Stimulated activated CD4-positive, alpha-beta T cell treated with anti-CD3 and anti-CD28 coated beads, TNF-alpha, amount 100 ng/mL, for 4 hours (primary cell): Measurements from ENCODE around the gene SLC9A1.

ENCODE experiments used
- DNase-seq, 3 experiments: peaks; one replicate each; pipeline ENCODE4 v3.0.0-alpha.2; 2020; ENCODE audit warnings: low read depth in 3 of 3

The SLC9A1 gene

DNA sequence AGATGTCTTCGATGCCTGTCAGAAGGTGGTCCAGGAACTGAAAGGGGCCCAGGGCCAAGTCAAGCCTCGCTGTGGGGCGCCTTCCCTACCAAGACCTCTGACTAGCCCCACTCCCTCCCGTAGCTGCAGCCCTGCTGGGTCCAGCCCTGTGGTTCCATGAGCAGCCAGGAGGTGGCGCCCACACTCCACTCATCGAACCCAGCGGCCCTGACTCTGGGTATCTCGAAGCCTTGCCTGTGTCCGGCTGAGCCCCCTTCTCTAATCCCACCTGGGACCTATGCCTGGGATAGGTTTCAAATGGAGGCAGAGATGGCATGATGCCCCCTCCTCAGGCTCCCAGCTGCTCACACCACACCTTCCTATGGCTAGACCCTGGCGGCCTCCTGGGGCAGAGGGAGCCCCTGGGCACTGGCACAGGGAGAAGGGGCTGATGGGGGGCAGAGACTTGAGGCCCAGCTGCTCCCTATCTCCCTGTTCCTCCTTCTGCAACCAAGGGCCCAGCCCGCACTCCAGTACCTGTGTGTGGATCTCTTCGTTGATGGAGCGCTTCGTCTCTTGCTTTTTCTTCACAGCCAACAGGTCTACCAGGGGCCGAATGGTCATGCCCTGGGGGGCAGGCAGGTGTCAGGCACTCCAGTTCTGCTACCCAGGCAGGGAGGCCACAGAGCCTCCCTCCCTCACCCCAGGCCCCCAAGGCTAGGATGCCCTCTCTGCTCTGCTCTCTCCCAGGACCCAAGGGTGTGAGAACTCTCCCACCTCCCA is 52.0 kb downstream of the SLC9A1 start:
- peak; percentile 59 to 67 (median 63) for DNase-seq

DNA sequence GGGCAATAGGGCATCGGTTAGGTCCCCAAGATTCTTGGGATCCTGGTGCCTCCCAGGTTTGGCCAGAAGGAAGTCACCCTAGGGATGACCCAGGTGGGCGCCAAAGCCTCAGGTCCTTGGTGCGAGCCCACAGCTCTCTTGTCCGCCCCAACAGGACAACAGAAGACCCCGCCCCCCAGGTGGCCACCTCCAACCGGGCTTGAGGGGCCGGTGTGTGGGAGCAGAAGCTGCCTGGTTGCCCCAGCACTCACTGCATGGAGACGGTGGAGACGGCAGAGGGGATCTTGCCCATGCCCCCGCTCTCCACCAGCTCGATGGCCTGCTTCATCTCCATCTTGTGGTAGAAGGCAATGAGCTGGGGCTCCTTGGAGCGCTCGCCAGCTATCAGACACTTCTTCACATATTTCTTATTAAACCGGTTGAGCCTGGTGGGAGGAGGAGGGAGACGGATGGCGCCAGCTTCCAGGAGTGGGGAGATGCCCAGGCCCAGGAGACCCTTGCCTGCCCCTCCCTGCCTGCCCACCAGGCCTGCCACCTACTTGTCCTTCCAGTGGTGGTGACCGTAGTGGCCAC is 52.7 kb downstream of the SLC9A1 start:
- DNase-seq: no peak

DNA sequence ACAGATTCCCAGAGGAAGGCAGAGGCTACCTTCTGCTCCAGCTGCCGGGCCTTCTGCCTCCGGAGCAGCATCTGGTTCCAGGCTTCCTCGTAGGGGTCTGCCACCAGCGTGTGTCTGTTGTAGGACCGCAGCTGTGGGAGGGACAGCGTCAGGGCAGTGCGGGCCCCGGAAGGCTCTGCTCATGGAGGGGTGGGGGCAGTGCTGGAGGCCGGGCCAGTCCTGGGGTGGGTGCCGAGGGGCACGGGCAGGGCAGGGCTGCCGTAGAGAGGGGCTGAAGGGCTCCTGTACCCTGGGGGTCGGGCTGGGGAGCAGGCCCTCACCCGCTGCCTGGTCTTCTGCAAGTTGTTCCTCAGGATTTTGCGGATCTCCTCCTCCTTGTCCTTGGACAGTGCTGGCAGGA is 53.2 kb downstream of the SLC9A1 start:
- no peak for DNase-seq

DNA sequence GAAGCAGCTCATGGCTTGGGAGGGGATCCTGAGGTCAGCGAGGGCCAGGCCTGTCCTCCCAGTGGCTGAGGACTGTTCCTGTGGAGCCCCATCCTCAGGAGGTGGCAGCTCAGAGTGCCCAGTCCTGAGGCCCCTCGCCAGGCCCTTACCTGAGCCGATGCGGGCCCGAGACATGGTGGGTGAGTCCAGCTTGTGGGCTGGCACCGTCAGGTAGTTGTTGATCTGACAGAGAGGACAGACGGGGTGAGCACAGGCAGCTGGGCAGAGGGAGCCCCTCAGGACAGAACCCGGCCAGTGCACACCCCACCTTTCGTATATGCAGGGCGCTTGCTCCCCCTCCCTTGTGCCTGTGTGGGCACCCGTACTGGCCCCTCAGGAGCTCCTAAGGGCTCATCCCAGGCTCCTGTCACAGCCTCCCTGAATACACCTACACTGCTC is 53.9 kb downstream of the SLC9A1 start:
- no peak for DNase-seq

DNA sequence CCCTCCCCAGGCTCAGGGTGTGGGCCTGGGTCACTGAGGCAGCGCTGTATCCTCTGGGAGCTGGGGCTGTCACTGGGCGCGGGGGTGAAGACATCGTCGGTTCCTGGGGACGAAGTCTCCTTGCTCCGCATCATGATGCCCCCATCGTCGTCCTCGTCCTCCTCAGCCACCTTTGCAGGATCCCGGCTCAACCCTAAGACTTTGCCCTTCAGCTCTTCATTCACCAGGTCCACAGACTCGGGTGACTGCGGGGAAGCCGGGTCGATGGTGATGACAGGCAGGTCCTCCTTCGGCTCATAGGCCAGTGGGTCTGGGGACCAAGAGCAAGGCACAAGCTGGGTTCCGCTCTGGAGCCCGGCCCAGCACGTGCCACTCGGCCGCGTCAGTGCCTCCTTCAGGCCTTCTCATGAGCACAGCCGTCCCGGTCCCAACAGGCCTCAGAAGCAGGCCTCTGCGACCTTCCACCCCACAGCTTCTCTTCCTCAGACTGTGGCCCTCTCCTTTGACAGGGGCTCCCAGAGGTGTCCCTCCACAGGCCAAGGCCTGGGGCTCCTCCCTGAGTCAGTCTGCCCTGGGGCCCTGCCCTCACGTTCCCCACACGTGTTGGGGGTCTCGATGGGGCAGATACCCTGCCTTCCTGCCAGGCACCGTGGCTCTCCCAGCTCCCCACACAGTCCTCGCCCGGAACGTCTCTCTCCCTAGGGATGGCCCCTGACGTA is 54.4 kb downstream of the SLC9A1 start:
- DNase-seq: no peak

DNA sequence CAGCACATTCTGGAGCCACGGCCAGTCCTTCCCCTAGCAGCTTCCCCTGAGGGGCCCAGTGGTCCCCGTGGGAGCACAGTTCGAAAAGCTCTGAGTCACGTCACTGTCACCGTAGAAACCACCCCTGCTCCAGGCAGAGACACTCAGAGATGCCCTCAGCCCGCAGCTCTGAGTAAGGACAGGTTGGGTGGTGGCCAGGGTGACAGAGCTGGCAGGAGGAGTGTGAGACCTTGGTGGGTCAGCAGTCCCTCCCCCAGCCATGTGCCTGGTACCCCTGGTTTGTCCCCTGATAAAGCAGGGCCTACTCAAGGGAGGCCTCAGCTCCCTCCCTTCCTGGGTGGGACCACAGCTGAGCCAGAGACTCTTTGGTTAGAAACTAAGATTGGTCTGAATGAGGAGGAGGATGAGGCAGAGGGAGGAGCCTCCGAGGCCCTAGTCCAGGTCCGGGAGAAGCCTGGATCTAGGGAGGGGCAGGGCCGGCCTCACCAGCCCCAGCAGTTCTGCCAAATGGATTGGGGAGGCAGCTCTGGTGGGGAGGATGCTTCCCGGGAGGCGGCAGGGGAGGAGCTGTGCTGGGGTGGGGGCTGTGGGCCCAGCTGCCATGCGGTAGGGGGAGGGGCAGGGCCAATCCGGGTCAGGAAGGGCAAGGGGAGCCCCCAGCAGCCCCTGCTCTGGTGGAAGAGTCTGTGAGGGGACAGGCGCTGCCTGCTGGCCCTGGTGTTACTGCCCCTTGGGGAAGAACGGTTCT is 55.2 kb downstream of the SLC9A1 start:
- no peak for DNase-seq

DNA sequence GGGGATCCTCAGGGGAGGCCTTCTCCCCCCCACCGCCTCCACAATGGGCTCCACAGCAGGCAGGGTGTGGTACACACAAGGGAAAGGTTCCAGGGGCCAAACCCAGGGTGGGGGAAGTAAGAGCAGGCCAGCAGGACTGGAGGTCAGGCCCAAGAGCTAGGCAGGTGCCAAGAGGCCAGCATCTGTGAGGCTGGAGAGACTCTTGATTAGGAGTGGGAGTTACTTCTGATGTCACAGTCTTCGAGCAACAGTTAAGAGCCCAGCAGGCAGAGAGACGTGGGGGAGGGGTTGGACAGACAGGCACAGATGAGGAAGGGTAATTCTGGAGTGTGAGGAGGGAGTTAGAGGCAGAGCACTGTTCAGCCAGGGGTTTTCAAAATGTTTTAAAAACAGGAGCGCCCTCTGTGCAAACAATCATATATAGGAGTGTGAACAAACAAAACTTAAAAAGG is 55.8 kb downstream of the SLC9A1 start:
- DNase-seq: no peak

DNA sequence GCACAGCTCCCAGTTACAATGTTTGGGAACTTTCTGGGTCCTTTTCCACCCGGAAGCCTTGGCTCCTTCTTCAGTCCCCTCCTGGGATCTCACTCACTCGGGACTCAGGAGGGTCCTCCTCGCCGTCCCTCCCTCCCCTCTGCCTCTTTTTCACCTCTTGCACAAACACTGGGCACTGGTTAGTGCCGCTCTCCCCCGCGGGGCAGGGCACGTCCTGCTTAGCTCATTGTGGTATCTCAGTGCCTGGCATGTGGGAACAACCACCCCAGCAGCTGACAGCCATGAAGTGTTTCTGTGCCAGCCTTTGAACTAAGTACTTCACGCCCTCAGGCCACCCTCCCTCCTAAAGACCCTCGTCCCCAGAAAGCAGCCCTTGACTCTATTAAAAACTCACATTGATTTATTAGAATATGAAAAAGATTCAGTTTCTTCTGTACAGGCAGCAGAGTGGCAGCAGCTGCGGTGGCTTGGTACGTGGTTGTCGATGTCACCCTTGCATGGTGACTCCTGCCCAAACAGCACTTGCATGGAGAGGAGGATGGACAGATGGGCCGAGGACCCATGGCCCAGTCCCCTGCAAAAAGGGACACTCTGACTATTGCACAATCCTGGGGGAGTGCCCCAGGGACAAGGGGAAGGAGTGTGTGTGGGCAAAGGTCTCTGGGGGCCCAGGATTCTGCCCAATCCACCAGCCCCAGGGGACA is 56.3 kb downstream of the SLC9A1 start:
- no peak for DNase-seq

DNA sequence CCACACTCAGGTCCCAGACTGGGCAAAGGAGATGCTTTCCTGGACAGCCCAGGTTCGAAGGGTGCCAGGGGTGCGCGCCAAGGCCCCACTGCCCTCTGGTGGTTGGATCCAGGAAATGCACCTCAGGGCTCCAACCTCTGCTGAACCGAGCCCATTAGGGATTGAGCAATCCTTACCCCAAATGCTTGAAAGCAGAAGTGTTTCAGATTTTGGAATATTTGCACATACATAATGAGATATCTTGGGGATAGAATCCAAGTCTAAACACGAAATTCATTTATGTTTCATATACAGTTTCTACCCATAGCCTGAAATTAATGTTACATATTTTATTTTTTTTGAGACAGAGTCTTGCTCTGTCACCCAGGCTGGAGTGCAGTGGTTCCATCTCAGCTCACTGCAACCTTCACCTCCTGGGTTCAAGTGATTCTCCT is 57.4 kb downstream of the SLC9A1 start:
- peak; percentile 48 to 63 (median 51) for DNase-seq

DNA sequence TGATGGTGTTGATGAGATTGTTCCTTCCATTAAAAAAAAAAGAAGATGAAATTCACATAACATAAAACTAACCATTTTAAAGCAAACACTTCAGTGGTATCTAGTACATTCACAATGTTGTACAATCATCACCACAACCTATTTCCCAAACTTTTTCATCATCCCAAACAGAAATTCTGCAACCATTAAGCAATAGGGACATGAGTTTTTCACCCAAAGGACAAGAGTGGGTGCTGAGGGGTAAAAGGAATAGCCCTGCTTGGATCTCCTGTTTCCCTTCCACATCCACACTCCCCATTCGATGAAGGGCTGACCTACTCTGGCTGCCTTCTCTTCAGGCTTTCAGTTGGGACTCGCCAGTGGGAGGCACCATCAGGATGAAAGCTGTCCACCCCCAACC is 59.3 kb downstream of the SLC9A1 start:
- no peak for DNase-seq

DNA sequence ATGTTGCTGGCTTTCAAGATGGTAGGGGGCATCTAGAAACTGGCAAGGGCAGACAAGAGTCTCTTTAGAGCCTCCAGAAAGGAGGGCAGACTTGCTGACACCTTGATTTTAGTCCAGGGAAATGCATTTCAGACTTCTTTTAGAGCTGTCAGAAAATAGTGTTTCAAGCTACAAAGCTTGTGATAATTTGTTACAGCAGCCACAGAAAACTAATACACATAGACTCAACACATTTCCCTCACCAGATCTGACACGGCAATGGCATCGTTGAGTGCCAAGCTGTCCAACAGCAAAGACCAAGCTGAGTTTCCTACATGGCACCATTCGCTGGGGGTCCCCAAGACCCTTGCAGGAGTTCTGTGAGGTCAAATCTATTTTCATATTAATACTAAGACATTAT is 62.0 kb downstream of the SLC9A1 start:
- DNase-seq: no peak

DNA sequence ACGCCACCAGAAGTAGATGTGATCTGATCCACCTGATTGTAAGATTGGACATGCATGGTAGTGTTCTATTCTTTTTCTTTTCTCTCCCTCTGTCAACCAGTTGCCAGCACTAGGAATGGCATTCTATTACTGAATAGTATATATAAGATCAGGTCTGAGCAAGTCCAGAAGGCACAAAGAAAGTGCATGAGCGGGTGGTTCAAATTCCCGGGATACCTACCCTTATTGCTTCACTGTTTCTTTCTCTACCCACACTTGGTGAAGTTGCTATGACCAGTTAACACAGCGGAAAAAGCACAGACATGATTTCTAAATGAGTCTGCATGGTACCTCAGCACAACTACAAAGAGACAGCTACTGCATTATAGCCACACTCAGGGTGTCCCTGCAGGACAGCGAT is 64.0 kb downstream of the SLC9A1 start:
- no peak for DNase-seq

DNA sequence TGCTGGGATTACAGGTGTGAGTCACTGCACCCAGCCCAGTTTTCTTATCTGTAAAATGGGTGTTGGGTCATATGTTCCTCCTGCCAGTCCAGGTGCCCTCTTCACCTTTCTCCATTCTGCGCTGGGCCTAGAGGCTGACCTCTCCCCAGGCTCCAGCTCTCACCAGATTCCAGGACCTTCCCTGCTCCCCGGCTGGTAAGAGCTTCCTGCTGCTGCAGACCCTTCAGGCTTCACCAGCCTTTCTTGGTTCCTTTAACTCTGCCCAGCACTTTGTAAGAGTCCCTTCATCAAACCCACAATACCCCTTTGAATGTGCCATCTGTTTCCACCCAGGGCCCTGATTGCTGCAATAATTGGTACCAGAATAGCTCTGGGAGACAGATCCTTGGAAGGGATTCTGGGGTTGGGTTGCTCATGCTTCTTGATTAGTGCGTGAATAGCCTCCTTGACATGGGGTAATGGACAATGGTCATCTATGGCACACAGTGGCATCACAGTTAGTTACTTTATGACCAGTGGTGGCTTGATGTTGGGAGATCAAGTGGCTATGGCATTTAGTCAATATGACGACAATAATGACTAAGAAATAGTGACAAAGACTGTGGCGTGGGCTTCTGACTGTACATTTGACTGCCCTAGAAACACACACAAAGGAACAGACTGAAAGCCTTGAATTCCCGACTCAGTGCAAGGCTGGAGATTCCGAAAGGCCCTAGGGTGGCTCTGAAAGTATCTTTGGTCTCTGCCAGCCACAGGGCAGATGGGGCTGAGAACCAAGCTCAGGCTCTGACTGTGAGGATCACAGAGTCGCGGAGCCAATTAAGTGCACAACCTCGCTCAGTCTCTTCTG is 67.3 kb downstream of the SLC9A1 start:
- no peak for DNase-seq

DNA sequence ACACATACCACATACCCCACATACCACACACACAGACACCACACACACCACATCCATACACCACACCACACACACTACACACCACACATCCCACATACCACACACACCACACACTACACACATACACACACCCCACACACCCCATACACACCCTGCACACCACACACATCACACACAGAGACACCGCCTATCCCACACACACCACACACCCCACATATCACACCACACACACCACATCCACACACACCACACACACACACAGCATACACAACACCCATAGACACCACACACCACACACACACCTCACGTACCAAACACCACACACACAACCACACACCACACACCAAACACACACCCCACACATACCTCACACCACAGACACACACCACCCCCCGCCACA is 68.3 kb downstream of the SLC9A1 start:
- DNase-seq: no peak

DNA sequence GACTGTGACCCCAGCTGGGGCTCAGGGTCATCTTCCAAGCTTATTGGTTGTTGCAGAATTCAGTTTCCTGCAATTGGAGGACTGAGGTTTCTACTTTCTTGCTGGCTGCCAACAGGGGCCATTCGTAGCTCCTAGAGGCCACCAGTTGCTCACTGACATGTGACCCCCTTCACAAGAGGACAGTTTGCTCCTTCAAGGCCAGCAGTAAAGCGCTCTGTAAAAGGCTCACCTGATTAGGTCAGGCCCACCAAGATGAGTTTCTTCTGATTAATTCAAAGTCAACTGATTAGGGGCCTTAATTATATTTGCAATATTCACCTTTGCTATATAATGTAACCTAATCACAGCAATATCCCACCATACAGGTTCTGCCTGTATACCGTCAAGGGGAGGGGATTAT is 68.9 kb downstream of the SLC9A1 start:
- no peak for DNase-seq

DNA sequence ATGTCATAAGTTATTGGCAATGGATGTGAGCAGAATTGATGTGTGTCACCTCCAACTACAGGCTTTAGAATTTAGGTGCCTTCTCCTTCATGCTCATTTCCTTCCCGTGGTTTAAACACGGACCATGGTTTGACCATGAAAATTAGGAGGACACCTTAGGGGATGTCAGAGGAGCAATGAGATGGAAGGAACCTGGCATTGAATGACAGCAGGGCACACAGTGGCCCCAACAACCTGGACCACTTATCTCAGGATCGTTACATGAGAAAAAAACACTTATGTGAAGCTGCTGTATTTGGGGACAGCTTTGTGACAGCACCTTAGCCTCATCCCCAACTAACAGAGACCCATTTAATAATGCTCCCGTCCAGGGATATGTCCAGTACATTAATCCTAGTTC is 70.8 kb downstream of the SLC9A1 start:
- no peak for DNase-seq

DNA sequence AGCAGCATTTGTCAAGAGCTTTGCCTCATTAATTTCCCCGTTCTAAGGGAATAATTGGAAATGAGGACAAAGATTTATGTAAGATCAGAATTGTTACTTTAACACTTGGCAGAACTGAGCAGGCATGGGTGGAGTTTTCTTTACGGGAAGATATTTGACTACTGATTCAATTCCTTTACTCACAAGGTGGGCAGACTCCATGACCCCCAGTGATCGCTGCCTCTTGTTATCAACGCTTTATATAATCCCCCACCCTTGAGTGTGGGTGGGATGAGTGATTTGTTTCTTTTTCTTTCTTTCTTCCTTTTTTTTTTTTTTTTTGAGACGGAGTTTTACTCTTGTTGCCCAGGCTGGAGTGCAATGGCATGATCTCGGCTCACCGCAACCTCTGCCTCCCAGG is 77.0 kb downstream of the SLC9A1 start:
- no peak for DNase-seq

DNA sequence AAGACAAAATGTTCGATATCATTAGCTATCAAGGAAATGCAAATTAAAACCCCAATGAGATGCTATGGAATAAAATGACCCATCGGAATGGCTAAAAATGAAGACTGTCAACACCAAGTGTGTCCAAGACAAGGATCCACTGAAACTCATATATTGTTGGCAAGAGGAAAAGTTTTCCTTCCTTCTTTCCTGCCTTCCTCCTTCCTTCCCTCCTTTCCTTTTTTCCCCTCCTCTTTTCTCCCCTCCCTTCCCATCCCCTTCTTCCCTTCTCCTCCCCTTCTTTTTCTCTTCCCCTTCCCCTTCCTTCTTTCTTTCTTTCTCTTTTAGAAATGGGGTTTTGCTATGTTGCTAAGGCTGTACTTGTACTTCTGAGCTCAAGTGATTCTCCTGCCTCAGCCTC is 78.1 kb downstream of the SLC9A1 start:
- DNase-seq: no peak

DNA sequence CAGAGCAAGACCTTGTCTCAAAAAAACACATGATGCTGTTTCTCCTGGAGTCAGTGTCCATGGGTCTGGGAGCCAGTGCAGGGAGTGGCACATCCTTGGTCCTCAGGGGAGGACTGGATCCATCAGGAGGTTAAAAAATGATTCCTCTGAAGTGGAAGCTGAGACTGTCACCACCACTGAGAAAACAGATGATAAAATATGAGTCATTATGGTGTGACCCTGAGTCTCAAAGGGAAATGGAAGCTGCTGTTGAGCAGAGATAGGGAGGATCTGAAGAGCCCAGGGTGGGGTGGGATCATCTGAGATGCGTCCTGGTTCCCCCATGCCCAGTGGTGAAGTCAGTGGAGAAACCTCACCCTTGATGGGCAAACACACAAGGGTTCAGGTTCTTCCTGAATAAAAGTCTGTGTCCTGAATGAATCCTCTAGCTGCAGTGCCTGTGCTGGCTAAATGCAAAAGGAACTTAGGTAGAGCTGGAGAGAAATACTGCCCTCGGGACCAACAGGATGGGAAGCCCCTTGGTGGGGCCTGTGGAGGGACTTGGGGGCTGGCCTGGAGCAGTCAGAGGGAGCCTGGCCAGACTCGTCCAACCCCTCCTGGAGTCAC is 80.6 kb downstream of the SLC9A1 start:
- no peak for DNase-seq

DNA sequence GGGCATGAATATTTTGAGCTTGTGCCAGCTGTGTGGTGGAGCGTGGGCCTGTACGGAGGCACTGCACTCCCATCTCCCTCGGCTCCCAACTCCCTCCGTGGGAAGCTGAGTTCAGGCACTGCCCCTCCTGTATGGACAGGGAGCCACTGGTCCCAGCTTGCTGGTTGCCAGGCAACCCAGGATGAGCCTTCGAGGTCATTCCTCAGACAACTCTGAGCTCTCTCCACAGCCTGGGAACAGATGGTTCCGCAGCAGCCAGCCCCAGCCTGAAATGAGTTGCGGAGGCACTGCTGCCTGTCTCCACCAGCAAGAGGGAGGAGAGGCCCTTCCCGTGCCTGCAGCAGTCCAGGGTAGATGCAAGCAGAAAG is 83.9 kb downstream of the SLC9A1 start:
- no peak for DNase-seq
